ENCODE measurements around the gene CLTB.

Gene CLTB

GRCh38 chr5:176416965-176417364 lies 626 bp upstream of the CLTB start:
- DNase-seq (ENCODE audit: low read depth): no peak
- peak overlapping the region; percentile 84 for H3K4me3 ChIP-seq (ENCODE audit: low read depth, low read length)
- TF ChIP-seq, protein P1, sequence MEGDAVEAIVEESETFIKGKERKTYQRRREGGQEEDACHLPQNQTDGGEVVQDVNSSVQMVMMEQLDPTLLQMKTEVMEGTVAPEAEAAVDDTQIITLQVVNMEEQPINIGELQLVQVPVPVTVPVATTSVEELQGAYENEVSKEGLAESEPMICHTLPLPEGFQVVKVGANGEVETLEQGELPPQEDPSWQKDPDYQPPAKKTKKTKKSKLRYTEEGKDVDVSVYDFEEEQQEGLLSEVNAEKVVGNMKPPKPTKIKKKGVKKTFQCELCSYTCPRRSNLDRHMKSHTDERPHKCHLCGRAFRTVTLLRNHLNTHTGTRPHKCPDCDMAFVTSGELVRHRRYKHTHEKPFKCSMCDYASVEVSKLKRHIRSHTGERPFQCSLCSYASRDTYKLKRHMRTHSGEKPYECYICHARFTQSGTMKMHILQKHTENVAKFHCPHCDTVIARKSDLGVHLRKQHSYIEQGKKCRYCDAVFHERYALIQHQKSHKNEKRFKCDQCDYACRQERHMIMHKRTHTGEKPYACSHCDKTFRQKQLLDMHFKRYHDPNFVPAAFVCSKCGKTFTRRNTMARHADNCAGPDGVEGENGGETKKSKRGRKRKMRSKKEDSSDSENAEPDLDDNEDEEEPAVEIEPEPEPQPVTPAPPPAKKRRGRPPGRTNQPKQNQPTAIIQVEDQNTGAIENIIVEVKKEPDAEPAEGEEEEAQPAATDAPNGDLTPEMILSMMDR (IDR thresholded peaks at IDR 0.05; ENCODE audit: low read depth, low read length, missing control alignments): no peak

GRCh38 chr5:176415240-176415951 lies 943 bp downstream of the CLTB start:
- TF ChIP-seq, protein P1 (IDR thresholded peaks at IDR 0.05; ENCODE audit: low read depth, low read length, missing control alignments): no peak
- no peak for DNase-seq (ENCODE audit: low read depth)
- H3K4me3 ChIP-seq (ENCODE audit: low read depth, low read length): peak overlapping the region; percentile 84

DNA sequence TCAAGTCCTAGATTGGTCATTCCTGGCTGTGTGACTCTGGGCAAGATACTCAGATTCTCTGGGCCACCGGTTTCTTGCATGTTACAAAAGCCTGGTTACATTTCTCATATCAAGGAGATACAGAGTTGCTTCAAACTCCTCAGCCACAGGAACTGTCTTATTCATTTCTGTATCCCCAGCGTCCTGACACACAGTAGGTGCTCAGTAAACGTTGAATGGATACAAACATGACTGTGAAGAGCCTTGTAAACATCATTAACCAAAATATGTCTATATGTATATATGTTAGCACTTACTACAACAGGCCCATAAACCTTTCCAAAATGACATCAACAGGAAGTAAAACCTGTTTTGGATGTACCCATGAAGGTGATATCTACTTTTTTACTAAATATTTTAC lies 1.6 kb downstream of the CLTB start:
- no peak overlapping the region for H3K4me3 ChIP-seq (ENCODE audit: low read depth, low read length)
- TF ChIP-seq, protein P1 (IDR thresholded peaks at IDR 0.05; ENCODE audit: low read depth, low read length, missing control alignments): no peak
- no peak for DNase-seq (ENCODE audit: low read depth)

DNA sequence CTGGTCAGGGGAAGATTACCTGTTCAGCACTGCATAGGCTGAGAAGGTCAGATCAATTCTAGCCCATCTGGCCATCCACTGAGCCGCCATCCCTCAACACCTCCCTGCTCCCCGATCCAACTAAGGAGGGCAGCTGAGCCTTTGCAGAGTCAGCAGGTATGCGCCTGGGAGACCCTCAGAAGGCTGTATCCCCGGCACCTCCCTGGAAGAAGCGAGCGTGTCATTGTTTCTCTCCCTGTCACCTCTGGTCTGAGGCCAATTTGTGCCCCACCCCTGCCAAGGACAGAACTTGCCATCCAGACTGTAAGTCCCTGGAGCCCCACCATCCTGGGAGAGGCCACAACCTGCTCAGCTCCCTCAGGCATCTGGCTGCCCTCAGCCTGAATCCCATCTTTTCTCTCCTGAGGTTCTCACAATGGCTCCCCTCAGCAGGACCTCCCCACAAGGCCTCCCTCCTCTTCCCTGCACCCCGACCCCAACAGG lies 2.6 kb downstream of the CLTB start:
- no peak for DNase-seq (ENCODE audit: low read depth)
- H3K4me3 ChIP-seq (ENCODE audit: low read depth, low read length): no peak overlapping the region
- TF ChIP-seq, protein P1 (IDR thresholded peaks at IDR 0.05; ENCODE audit: low read depth, low read length, missing control alignments): no peak

- no peak for DNase-seq (ENCODE audit: low read depth)
- no peak overlapping the region for H3K4me3 ChIP-seq (ENCODE audit: low read depth, low read length)
- TF ChIP-seq, protein P1 (IDR thresholded peaks at IDR 0.05; ENCODE audit: low read depth, low read length, missing control alignments): no peak
Measured at GRCh38 chr5:176413255-176413565, 3.1 kb downstream of the CLTB start.

GRCh38 chr5:176412517-176413254 lies 3.7 kb downstream of the CLTB start:
- H3K4me3 ChIP-seq (ENCODE audit: low read depth, low read length): no peak overlapping the region
- TF ChIP-seq, protein P1 (IDR thresholded peaks at IDR 0.05; ENCODE audit: low read depth, low read length, missing control alignments): no peak
- no peak for DNase-seq (ENCODE audit: low read depth)

Measured in GM12864 (cell line).